ENCODE results near the gene PGAP1.

PGAP1 gene

DNA sequence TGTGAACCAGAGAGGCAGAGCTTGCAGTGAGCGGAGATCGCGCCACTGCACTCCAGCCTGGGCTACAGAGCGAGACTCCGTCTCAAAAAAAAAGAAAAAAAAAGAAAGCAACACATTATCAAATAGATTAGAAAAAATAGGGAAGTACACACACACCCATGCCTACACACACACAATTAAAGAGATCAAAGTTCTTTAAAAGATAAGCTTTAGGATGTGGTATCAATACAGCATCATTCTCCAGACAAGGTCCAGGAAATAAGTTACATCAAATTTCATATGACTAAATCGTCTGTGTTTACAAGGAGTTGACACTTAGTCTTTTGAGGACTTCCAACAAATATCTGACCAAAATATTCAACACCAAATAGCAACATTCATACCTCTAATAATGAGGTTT, 25.7 kb downstream of the PGAP1 start:
- TF ChIP-seq, protein P1, sequence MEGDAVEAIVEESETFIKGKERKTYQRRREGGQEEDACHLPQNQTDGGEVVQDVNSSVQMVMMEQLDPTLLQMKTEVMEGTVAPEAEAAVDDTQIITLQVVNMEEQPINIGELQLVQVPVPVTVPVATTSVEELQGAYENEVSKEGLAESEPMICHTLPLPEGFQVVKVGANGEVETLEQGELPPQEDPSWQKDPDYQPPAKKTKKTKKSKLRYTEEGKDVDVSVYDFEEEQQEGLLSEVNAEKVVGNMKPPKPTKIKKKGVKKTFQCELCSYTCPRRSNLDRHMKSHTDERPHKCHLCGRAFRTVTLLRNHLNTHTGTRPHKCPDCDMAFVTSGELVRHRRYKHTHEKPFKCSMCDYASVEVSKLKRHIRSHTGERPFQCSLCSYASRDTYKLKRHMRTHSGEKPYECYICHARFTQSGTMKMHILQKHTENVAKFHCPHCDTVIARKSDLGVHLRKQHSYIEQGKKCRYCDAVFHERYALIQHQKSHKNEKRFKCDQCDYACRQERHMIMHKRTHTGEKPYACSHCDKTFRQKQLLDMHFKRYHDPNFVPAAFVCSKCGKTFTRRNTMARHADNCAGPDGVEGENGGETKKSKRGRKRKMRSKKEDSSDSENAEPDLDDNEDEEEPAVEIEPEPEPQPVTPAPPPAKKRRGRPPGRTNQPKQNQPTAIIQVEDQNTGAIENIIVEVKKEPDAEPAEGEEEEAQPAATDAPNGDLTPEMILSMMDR (IDR thresholded peaks at IDR 0.05; ENCODE audit: insufficient read depth, missing control alignments): no peak
- FAIRE-seq (no peak), DNase-seq (ENCODE audit: insufficient read length, low spot score) (no peak)

- FAIRE-seq: no peak
- TF ChIP-seq, protein P1 (IDR thresholded peaks at IDR 0.05; ENCODE audit: insufficient read depth, missing control alignments): no peak
These were observed 26.5 kb downstream of the PGAP1 start for GRCh38 chr2:196899976-196900375.

GRCh38 chr2:196891136-196891535, 35.4 kb downstream of the PGAP1 start:
- TF ChIP-seq, protein P1 (IDR thresholded peaks at IDR 0.05; ENCODE audit: insufficient read depth, missing control alignments): no peak
- no peak for FAIRE-seq

More at GRCh38 chr2:196899976-196900375, 26.5 kb downstream of the PGAP1 start:
- no peak for DNase-seq (ENCODE audit: insufficient read length, low spot score)

DNA sequence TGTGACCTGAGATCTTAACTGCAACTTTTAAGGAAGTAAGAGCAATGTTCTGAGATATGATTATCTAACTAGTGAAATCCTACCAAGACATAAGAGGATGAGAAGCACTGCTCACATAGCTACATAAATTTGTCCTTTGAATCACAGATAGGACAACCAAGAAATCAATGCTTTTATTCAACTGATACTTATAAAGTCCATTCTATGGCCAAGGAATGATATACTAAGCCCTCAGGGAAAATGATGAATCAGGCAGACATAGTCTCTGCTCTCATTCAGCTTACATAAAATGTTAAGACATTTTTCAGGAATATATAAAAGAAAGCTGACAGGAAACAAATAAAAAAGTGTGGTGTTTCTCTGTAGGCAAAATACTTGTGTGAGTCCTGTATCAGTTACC, 39.1 kb downstream of the PGAP1 start:
- TF ChIP-seq, protein P1 (IDR thresholded peaks at IDR 0.05; ENCODE audit: insufficient read depth, missing control alignments): no peak
- no peak for FAIRE-seq
- DNase-seq (ENCODE audit: insufficient read length, low spot score): no peak

More at GRCh38 chr2:196891136-196891535, 35.4 kb downstream of the PGAP1 start:
- no peak for DNase-seq (ENCODE audit: insufficient read length, low spot score)

DNA sequence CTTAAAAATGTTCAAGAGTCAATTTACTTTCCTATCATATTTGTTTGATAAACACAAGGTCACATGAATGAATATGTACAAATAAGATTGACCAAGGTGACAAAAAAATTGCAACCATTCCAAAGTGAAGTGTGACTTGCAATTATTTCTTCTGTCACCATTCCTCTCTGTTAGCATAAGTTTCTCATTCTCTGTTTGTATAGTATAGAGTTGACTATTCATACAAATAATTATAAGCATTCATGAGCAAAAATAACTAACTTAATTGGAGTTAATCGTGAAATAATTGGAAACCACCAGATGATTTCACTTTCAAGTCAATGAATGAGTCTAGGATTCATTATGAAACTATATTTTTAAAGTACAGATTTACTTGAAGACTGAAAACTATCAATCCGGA, 42.1 kb downstream of the PGAP1 start:
- DNase-seq (ENCODE audit: insufficient read length, low spot score): no peak
- FAIRE-seq: no peak
- TF ChIP-seq, protein P1 (IDR thresholded peaks at IDR 0.05; ENCODE audit: insufficient read depth, missing control alignments): no peak

GRCh38 chr2:196876364-196876763, 50.1 kb downstream of the PGAP1 start:
- no peak for FAIRE-seq
- no peak for DNase-seq (ENCODE audit: insufficient read length, low spot score)
- TF ChIP-seq, protein P1 (IDR thresholded peaks at IDR 0.05; ENCODE audit: insufficient read depth, missing control alignments): no peak

DNA sequence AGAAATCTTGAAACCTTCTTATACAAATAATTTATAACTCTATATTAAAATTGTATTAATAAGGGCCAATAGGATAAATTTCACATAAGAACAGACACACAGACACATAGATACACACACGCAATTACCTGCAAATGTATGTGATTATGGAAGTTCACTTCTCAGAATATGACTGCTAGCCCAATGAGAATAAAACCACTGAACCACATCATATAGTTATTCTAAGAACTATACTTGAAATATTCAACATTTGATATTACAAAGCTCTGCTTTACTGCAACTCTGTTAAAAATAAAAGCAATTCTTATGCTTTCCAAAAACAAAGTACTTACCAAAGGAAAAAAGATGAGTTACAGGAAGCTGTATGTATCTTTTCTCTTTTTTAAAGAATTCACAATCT, 51.1 kb downstream of the PGAP1 start:
- TF ChIP-seq, protein P1 (IDR thresholded peaks at IDR 0.05; ENCODE audit: insufficient read depth, missing control alignments): no peak
- FAIRE-seq (no peak), DNase-seq (ENCODE audit: insufficient read length, low spot score) (no peak)

Measured in D721Med (cell line).